Loucy (cell line): ENCODE measurements around the gene SDCCAG8.

Experiments
- H2AFZ ChIP-seq: fragments of 200-600 bp; sonication (generic); 2 replicates; pipeline ENCODE4 v1.6.0; 2016; ENCODE audit warnings: antibody characterized with exemption, mild to moderate bottlenecking, low read length, moderate library complexity
- H3F3A ChIP-seq: fragments of 200-600 bp; 2 replicates; pipeline ENCODE4 v1.6.0; 2016; ENCODE audit warnings: antibody characterized with exemption, low read depth, mild to moderate bottlenecking
- H3K27me3 ChIP-seq: fragments of 200-600 bp; sonication (generic); 2 replicates; pipeline ENCODE4 v1.6.1; 2014; ENCODE audit warnings: low read length, mild to moderate bottlenecking; ENCODE audit not compliant: insufficient read depth, poor library complexity, severe bottlenecking
- H3K36me3 ChIP-seq: fragments of 200-600 bp; sonication (generic); 2 replicates; pipeline ENCODE4 v1.6.1; 2016; ENCODE audit warnings: low read length; ENCODE audit not compliant: insufficient read depth
- H3K4me1 ChIP-seq: fragments of 200-600 bp; sonication (generic); 2 replicates; pipeline ENCODE4 v1.5.1; 2014; ENCODE audit warnings: low read length, mild to moderate bottlenecking; ENCODE audit not compliant: insufficient read depth, poor library complexity, severe bottlenecking
- H3K4me2 ChIP-seq: fragments of 200-600 bp; sonication (generic); 2 replicates; pipeline ENCODE4 v1.6.0; 2014; ENCODE audit warnings: antibody characterized with exemption, low read length, low read depth, mild to moderate bottlenecking; ENCODE audit not compliant: poor library complexity, severe bottlenecking
- H3K4me3 ChIP-seq: fragments of 200-600 bp; sonication (generic); 2 replicates; pipeline ENCODE4 v1.5.1; 2014; ENCODE audit warnings: low read length, mild to moderate bottlenecking, mixed read lengths; ENCODE audit not compliant: poor library complexity, severe bottlenecking
- H3K79me2 ChIP-seq: fragments of 200-600 bp; sonication (generic); 2 replicates; pipeline ENCODE4 v1.6.1; 2014; ENCODE audit warnings: low read length; ENCODE audit not compliant: insufficient read depth
- H3K9ac ChIP-seq: fragments of 200-600 bp; sonication (generic); 2 replicates; pipeline ENCODE4 v1.6.0; 2014; ENCODE audit warnings: mild to moderate bottlenecking, low read depth, low read length, moderate library complexity; ENCODE audit not compliant: poor library complexity, severe bottlenecking
- H3K9me2 ChIP-seq: fragments of 200-600 bp; sonication (generic); replicated peaks from 2 replicates; pipeline ENCODE4 v1.6.1; 2016; ENCODE audit warnings: low read depth, low read length, mixed read lengths
- H3K9me3 ChIP-seq: fragments of 200-600 bp; sonication (generic); 2 replicates; pipeline ENCODE4 v1.6.1; 2014; ENCODE audit warnings: mild to moderate bottlenecking, antibody characterized with exemption, low read length, low read depth; ENCODE audit not compliant: insufficient read depth
- H4K20me1 ChIP-seq: fragments of 200-600 bp; sonication (generic); 2 replicates; pipeline ENCODE4 v1.6.0; 2014; ENCODE audit warnings: antibody characterized with exemption, low read length, mild to moderate bottlenecking; ENCODE audit not compliant: insufficient read depth, poor library complexity, severe bottlenecking
- EZH2phosphoT487 ChIP-seq: fragments of 200-600 bp; IDR thresholded peaks from 2 replicates; pipeline ENCODE4 v1.6.1; 2018; ENCODE audit warnings: antibody characterized with exemption, mild to moderate bottlenecking, moderate library complexity, borderline replicate concordance
- TF ChIP-seq, protein P1 (sequence below): fragments of 200-600 bp; sonication (generic); conservative IDR thresholded peaks from 2 replicates; pipeline ENCODE4 v1.5.1; 2014; ENCODE audit warnings: mild to moderate bottlenecking, antibody characterized with exemption, low read length

Gene SDCCAG8

DNA sequence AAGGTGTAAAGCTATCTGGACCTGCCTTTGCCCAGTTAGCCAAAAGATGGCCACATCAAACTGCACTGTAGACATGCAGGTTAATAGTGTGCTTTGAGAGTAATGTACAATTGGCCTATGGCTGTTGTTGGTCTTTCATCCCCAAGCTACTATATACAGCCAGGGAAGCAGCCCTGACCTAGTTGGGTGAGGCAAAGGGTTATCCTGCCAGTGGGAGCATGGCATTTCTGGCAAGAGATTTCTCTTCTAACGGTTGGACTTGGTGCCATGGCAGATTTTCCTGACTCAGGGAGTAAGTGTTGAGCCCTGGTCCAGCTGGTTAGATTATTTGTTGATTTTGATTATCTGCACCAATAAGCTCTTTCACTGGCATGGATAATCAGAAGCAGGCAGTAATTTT, 119.8 kb downstream of the SDCCAG8 start:
- Histone ChIP-seq H3K9ac (no peak overlapping the region), H3K79me2 (no peaks in the 10 kb centered on the region), H4K20me1 (no peaks in the 10 kb centered on the region), H3K9me2 (no peaks in the 10 kb centered on the region), H3K4me3 (no peak overlapping the region), H2AFZ (no peak overlapping the region), H3F3A (no peaks in the 10 kb centered on the region), H3K36me3 (no peaks in the 10 kb centered on the region), H3K27me3 (no peaks in the 10 kb centered on the region), H3K9me3 (no peaks in the 10 kb centered on the region), H3K4me2 (no peak overlapping the region), H3K4me1 (no peaks in the 10 kb centered on the region)
- TF ChIP-seq, protein P1, sequence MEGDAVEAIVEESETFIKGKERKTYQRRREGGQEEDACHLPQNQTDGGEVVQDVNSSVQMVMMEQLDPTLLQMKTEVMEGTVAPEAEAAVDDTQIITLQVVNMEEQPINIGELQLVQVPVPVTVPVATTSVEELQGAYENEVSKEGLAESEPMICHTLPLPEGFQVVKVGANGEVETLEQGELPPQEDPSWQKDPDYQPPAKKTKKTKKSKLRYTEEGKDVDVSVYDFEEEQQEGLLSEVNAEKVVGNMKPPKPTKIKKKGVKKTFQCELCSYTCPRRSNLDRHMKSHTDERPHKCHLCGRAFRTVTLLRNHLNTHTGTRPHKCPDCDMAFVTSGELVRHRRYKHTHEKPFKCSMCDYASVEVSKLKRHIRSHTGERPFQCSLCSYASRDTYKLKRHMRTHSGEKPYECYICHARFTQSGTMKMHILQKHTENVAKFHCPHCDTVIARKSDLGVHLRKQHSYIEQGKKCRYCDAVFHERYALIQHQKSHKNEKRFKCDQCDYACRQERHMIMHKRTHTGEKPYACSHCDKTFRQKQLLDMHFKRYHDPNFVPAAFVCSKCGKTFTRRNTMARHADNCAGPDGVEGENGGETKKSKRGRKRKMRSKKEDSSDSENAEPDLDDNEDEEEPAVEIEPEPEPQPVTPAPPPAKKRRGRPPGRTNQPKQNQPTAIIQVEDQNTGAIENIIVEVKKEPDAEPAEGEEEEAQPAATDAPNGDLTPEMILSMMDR, result no peak
- TF ChIP-seq EZH2phosphoT487, result no peak

DNA sequence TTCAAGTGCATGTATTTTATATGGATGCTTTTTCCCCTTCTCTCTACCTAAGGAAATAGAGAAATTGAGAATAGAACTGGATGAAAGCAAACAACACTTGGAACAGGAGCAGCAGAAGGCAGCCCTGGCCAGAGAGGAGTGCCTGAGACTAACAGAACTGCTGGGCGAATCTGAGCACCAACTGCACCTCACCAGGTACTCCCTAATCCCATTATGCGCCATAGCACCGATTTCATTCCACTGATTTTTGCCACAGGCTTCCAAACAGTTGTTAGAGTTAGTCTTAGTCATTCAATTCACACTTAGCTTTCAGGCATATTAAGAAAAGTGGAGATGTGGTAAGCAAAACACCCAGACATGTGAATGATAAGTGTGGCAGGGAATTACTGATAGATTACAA, 122.8 kb downstream of the SDCCAG8 start:
- Histone ChIP-seq H3K79me2 (no peaks in the 10 kb centered on the region), H3K4me1 (no peaks in the 10 kb centered on the region), H3K9ac (no peak overlapping the region), H3K27me3 (no peaks in the 10 kb centered on the region), H3K4me3 (no peak overlapping the region), H3K4me2 (no peak overlapping the region), H3K9me3 (no peaks in the 10 kb centered on the region), H3F3A (no peaks in the 10 kb centered on the region), H2AFZ (no peak overlapping the region), H3K36me3 (no peaks in the 10 kb centered on the region), H4K20me1 (no peaks in the 10 kb centered on the region), H3K9me2 (no peaks in the 10 kb centered on the region)
- TF ChIP-seq, protein P1, result no peak
- no peak for TF ChIP-seq EZH2phosphoT487

DNA sequence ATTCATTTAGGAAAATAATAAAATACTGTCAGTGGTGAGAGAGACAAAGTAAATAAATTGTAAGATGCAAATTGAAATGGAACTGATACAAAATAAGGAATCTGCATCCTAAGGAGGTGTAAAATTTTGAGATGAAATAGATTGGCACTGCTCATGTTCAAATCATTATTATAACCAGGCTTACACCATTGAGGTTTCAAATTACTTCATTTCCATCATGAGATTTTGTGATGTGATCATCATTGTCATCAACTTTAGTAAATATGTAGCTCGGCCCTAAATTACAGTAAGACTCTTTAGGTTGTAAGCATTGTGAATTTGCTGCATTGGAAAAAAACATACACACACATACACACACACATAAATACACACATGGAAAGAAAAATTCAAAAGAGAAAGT, 123.4 kb downstream of the SDCCAG8 start:
- Histone ChIP-seq H3K4me3 (no peak overlapping the region), H3K9me2 (no peaks in the 10 kb centered on the region), H3K9ac (no peak overlapping the region), H4K20me1 (no peaks in the 10 kb centered on the region), H3K27me3 (no peaks in the 10 kb centered on the region), H3K4me1 (no peaks in the 10 kb centered on the region), H3K4me2 (no peak overlapping the region), H3F3A (no peaks in the 10 kb centered on the region), H3K36me3 (no peaks in the 10 kb centered on the region), H3K9me3 (no peaks in the 10 kb centered on the region), H3K79me2 (no peaks in the 10 kb centered on the region), H2AFZ (no peak overlapping the region)
- no peak for TF ChIP-seq EZH2phosphoT487
- TF ChIP-seq, protein P1, result no peak
